Neural progenitor cell (in vitro differentiated cells): Measurements from ENCODE around the gene ADGRD1.

Source experiments
- EZH2phosphoT487 ChIP-seq: fragments of 200-600 bp; sonication (generic); IDR thresholded peaks from 2 replicates; pipeline ENCODE4 v1.6.1; 2017; ENCODE audit warnings: antibody characterized with exemption
- TF ChIP-seq, protein P1 (sequence below): fragments of 200-600 bp; sonication (generic); IDR thresholded peaks from 2 replicates; pipeline ENCODE4 v1.5.1; 2017; ENCODE audit warnings: antibody characterized with exemption, mild to moderate bottlenecking

DNA sequence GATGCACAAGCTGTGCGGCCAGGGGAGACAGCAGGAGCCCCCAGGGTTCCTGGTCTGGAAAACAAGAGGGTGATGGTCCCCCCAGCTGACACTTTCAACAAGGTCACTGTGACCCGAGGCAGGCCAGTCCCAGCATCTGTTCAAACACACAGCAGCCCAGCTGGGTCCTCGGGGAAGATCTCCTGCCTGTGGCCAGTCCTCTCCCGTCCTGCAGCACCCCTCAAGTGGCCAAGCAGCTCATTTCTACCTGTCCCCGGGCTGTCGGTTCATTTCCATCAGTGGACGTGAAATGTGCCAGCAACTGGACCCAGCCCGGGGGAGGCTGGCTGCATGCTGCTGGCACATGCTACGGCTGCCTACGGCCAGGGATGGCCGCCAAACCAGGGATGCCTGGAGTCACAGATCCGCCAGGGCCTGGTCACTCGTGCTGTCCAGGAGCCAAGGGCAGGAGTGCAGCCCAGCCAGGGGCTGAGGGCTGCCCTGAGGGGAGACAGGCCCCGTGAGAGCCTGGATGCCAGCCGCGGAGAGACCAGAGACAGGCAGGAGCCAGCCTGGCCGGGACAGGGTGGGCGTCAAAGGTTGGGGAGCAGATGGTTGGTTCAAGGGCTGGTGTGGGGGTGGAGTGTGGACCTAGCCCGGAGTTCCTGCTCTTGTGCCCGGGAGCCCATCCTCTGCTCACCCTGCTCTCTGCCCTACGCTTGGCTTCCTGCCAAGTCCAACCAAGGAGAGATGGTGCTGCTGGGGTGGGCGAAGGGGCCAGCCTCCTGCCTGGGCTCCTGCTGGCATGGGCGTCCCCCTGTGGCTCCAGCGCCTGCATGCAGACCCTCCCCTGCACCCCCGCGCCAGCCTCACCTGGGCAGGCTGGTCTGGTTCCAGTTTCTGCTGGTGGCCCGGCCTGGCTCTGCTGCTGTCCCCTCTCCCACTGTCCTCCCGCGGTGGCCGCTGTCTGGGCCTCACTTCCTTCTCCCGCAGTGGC, 143.8 kb downstream of the ADGRD1 start:
- TF ChIP-seq, protein P1, sequence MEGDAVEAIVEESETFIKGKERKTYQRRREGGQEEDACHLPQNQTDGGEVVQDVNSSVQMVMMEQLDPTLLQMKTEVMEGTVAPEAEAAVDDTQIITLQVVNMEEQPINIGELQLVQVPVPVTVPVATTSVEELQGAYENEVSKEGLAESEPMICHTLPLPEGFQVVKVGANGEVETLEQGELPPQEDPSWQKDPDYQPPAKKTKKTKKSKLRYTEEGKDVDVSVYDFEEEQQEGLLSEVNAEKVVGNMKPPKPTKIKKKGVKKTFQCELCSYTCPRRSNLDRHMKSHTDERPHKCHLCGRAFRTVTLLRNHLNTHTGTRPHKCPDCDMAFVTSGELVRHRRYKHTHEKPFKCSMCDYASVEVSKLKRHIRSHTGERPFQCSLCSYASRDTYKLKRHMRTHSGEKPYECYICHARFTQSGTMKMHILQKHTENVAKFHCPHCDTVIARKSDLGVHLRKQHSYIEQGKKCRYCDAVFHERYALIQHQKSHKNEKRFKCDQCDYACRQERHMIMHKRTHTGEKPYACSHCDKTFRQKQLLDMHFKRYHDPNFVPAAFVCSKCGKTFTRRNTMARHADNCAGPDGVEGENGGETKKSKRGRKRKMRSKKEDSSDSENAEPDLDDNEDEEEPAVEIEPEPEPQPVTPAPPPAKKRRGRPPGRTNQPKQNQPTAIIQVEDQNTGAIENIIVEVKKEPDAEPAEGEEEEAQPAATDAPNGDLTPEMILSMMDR: no peak
- TF ChIP-seq EZH2phosphoT487: no peak
